Erythroblast (primary cell): ENCODE results near the gene DOCK8.

Experiments
- GATA1 ChIP-seq: IDR thresholded peaks from 2 replicates; pipeline ENCODE4 v1.6.1; 2011; ENCODE audit warnings: low read depth, mild to moderate bottlenecking, control low read depth, low read length, moderate library complexity
- POLR2A ChIP-seq: IDR thresholded peaks from 2 replicates; pipeline ENCODE4 v1.6.1; 2011; ENCODE audit warnings: mild to moderate bottlenecking, low read length

- TF ChIP-seq POLR2A (no peak), GATA1 (no peak)
Observed at GRCh38 chr9:249025-249424, 34.4 kb downstream of the DOCK8 start.
